ENCODE measurements around the gene BEGAIN.

BEGAIN gene

GRCh38 chr14:100587086-100587762 lies at the start of gene BEGAIN:
Gene BEGAIN (minus strand): TSS chr14:100587417. CDS start chr14:100587290, 127 bp downstream.
- H3K27ac Mint-ChIP-seq (ENCODE audit: low read depth) = no peak within 1 kb of the TSS
- DNase-seq (ENCODE audit: low spot score in 2 of 2) = no peak
- H3K4me1 Mint-ChIP-seq = no peaks in the 10 kb centered on the region
- H3K4me3 Mint-ChIP-seq = peak within 1 kb of the TSS; percentile 45
- no peak for ATAC-seq (replicated peaks; ENCODE audit: extremely low read depth, poor library complexity, severe bottlenecking)
- peaks cover 2% of the 10 kb centered on the region for H3K36me3 Mint-ChIP-seq (ENCODE audit: insufficient read depth)
- peaks cover 43% of the 10 kb centered on the region for H3K27me3 Mint-ChIP-seq
- no peaks in the 10 kb centered on the region for H3K9me3 Mint-ChIP-seq

- H3K4me3 Mint-ChIP-seq = no peak overlapping the region
- DNase-seq (ENCODE audit: low spot score in 2 of 2) (no peak), ATAC-seq (replicated peaks; ENCODE audit: extremely low read depth, poor library complexity, severe bottlenecking) (no peak)
- peaks cover 16% of the 10 kb centered on the region for H3K27me3 Mint-ChIP-seq
- no peak overlapping the region for H3K27ac Mint-ChIP-seq (ENCODE audit: low read depth)
- peaks cover 29% of the 10 kb centered on the region for H3K4me1 Mint-ChIP-seq
- no peaks in the 10 kb centered on the region for H3K9me3 Mint-ChIP-seq
- H3K36me3 Mint-ChIP-seq (ENCODE audit: insufficient read depth) = peaks cover 7% of the 10 kb centered on the region
Observed at GRCh38 chr14:100636559-100636958, 49.3 kb upstream of the BEGAIN start.

DNA sequence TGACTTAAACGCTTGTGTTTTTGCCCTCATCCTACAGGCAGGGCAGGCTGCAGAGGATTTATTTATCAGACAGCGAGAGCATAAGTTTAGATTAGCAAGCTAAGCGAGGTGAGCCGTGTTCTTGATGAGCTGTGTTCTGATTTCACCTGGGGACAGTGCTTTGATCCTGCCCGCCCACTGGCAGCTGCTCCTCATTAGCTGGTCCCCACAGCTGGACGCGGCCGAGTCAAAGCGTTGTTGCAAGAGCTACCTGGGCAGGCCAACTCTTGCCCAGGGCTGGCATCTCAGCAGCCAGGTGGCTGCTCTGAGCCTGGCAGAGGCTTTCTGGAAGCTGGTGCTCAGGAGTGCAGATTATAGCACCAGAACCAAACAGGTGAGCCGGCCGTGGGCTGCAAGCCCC lies 46.8 kb upstream of the BEGAIN start:
- Mint-ChIP-seq H3K36me3 (ENCODE audit: insufficient read depth) (no peaks in the 10 kb centered on the region), H3K4me1 (peaks cover 4% of the 10 kb centered on the region), H3K4me3 (no peak overlapping the region), H3K27ac (ENCODE audit: low read depth) (no peak overlapping the region), H3K9me3 (no peaks in the 10 kb centered on the region), H3K27me3 (peaks cover 24% of the 10 kb centered on the region)
- DNase-seq (ENCODE audit: low spot score in 2 of 2) (no peak), ATAC-seq (replicated peaks; ENCODE audit: extremely low read depth, poor library complexity, severe bottlenecking) (no peak)

DNA sequence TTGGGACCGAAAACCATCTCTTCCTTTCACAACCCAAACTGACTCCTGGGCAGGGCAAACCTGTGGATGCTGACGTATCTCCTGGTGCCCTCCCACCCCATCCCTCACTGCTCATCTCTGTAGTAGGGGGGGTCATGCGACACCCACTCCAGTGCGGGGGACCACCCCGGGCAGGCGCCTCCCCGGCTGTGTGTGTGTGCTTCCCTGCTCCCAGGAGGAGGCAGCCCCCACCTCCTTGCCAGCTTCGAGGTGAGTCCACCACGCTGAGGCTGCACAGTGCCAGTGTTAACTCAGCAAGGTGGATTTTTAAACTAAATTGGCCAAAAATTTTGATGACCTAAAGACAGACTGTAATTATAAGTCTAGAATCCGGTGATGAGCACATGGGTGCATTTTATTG lies 46.2 kb upstream of the BEGAIN start:
- H3K4me1 Mint-ChIP-seq = no peaks in the 10 kb centered on the region
- no peak overlapping the region for H3K27ac Mint-ChIP-seq (ENCODE audit: low read depth)
- no peaks in the 10 kb centered on the region for H3K36me3 Mint-ChIP-seq (ENCODE audit: insufficient read depth)
- H3K9me3 Mint-ChIP-seq = no peaks in the 10 kb centered on the region
- DNase-seq (ENCODE audit: low spot score in 2 of 2) (no peak), ATAC-seq (replicated peaks; ENCODE audit: extremely low read depth, poor library complexity, severe bottlenecking) (no peak)
- H3K4me3 Mint-ChIP-seq = no peak overlapping the region
- peaks cover 29% of the 10 kb centered on the region for H3K27me3 Mint-ChIP-seq

DNA sequence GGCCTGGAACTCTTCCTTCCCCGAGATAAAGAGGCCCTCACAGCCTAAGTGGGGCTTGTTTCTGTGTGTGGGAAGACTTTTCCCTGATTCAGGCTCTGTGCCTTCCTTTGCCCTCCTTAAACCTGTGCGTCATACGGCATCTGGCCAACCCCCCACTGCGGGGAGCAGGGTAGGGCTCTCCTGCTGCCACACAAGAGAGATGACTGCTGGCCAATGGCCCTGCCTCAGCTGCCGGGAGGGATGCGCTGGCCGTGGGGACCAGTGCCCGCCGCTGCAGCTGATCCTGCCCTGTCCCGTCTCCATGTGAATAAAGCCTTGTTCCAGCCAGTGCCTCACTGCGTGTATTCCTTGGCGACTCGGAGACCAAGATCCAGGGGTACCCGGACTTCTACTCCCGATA lies 42.5 kb upstream of the BEGAIN start:
- peaks cover 2% of the 10 kb centered on the region for H3K4me1 Mint-ChIP-seq
- ATAC-seq (replicated peaks; ENCODE audit: extremely low read depth, poor library complexity, severe bottlenecking) (no peak), DNase-seq (ENCODE audit: low spot score in 2 of 2) (no peak)
- H3K27me3 Mint-ChIP-seq = peaks cover 55% of the 10 kb centered on the region
- H3K4me3 Mint-ChIP-seq = no peak overlapping the region
- no peak overlapping the region for H3K27ac Mint-ChIP-seq (ENCODE audit: low read depth)
- H3K9me3 Mint-ChIP-seq = peaks cover 3% of the 10 kb centered on the region
- H3K36me3 Mint-ChIP-seq (ENCODE audit: insufficient read depth) = no peaks in the 10 kb centered on the region

DNA sequence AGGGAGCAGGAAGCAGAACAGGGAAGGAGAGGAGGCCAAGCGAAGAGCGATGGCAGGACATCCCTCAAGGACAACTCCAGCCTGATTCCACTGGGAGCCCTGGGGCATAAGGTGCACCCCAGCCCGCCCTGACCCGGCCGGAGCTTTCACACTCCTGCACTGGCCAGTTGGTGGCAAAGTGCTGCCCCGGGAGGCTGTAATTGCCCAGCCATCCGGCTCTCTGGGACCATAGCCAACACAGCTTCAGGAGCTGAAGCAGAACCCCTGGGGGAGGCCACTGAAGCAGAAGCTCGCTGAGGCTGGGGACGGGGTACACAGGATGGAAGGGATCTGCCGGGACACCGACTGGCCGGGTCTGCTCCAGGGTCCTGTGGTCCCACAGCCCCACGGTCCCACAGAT lies 41.9 kb upstream of the BEGAIN start:
- H3K36me3 Mint-ChIP-seq (ENCODE audit: insufficient read depth) = no peaks in the 10 kb centered on the region
- H3K27me3 Mint-ChIP-seq = peaks cover 56% of the 10 kb centered on the region
- peaks cover 5% of the 10 kb centered on the region for H3K4me1 Mint-ChIP-seq
- DNase-seq (ENCODE audit: low spot score in 2 of 2) (no peak), ATAC-seq (replicated peaks; ENCODE audit: extremely low read depth, poor library complexity, severe bottlenecking) (no peak)
- no peak overlapping the region for H3K27ac Mint-ChIP-seq (ENCODE audit: low read depth)
- H3K4me3 Mint-ChIP-seq = no peak overlapping the region
- peaks cover 6% of the 10 kb centered on the region for H3K9me3 Mint-ChIP-seq

GRCh38 chr14:100628225-100628624 lies 41.0 kb upstream of the BEGAIN start:
- no peak overlapping the region for H3K4me3 Mint-ChIP-seq
- no peak for DNase-seq (ENCODE audit: low spot score in 2 of 2)
- H3K27me3 Mint-ChIP-seq = peaks cover 63% of the 10 kb centered on the region
- H3K27ac Mint-ChIP-seq (ENCODE audit: low read depth) = no peak overlapping the region
- H3K9me3 Mint-ChIP-seq = peaks cover 6% of the 10 kb centered on the region
- no peak for ATAC-seq (replicated peaks; ENCODE audit: extremely low read depth, poor library complexity, severe bottlenecking)
- H3K36me3 Mint-ChIP-seq (ENCODE audit: insufficient read depth) = no peaks in the 10 kb centered on the region
- peaks cover 5% of the 10 kb centered on the region for H3K4me1 Mint-ChIP-seq

GRCh38 chr14:100626614-100627013 lies 39.4 kb upstream of the BEGAIN start:
- ATAC-seq (replicated peaks; ENCODE audit: extremely low read depth, poor library complexity, severe bottlenecking) = no peak
- H3K9me3 Mint-ChIP-seq = peaks cover 6% of the 10 kb centered on the region
- peak overlapping the region; percentile 26 for H3K27ac Mint-ChIP-seq (ENCODE audit: low read depth)
- no peak overlapping the region for H3K4me3 Mint-ChIP-seq
- no peak for DNase-seq (ENCODE audit: low spot score in 2 of 2)
- peaks cover 66% of the 10 kb centered on the region for H3K27me3 Mint-ChIP-seq
- peaks cover 5% of the 10 kb centered on the region for H3K4me1 Mint-ChIP-seq
- H3K36me3 Mint-ChIP-seq (ENCODE audit: insufficient read depth) = no peaks in the 10 kb centered on the region

DNA sequence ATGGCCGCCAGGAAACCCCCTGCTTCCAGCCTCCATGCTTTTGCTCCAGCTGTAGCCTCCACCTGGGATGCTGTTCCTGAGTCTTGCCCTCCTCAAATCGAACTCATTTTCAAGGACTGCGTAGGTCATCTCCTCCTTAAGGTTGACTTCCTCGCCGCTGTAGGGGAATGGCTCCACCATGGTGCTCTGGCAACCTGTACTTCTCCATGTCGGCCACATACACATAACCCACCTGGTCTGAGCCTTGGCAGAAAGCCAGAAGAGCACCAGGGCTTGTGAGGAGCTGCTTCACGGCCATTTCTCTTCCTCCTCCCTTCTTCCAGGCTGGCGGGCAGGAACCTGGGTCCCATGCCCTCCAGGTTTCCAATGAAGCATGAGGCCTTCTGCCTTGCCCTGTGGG lies 36.7 kb upstream of the BEGAIN start:
- Mint-ChIP-seq H3K27ac (ENCODE audit: low read depth) (no peak overlapping the region), H3K36me3 (ENCODE audit: insufficient read depth) (no peaks in the 10 kb centered on the region), H3K4me3 (no peak overlapping the region), H3K4me1 (peaks cover 9% of the 10 kb centered on the region), H3K27me3 (peaks cover 75% of the 10 kb centered on the region), H3K9me3 (peaks cover 6% of the 10 kb centered on the region)
- DNase-seq (ENCODE audit: low spot score in 2 of 2) (no peak), ATAC-seq (replicated peaks; ENCODE audit: extremely low read depth, poor library complexity, severe bottlenecking) (no peak)

GRCh38 chr14:100623557-100623956 lies 36.3 kb upstream of the BEGAIN start:
- no peak overlapping the region for H3K27ac Mint-ChIP-seq (ENCODE audit: low read depth)
- peaks cover 6% of the 10 kb centered on the region for H3K9me3 Mint-ChIP-seq
- peaks cover 71% of the 10 kb centered on the region for H3K27me3 Mint-ChIP-seq

DNA sequence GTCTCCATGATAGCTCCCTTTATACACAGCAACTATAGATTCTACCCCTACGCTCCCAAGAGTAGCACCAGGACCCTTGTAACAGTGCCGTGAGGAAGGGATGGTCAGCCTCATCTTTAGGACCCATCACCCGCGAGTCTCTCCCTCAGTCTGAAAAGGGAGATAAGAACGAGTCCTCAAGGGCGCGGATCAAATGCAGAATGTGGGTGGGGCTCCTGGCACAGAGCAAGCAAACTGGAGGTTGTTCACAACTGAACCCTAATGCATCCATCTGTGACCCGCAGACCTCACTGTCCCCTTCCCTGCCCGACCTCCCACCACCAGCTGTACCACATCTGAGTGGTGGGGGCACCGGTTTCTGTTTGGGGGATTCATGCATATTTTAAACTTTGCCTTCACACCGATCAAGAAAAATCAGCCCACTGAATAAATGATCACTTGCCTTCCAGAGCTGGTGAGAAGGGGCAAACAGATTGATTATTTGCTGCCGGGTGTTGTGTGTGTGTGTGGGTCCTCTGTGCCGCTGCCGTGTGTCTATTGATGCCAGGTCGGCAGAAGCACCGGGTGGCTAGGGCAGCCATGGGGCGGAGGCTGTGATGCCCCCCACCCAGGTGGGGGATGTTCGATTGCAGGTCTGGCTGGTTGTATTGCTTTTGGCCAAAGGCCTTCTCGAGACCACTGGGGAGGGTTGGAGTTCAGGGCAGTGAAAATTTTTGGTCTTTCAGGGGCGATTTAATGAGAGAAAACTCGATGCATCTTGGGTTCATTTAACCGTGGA lies 35.7 kb upstream of the BEGAIN start:
- Mint-ChIP-seq H3K9me3 (peaks cover 6% of the 10 kb centered on the region), H3K27me3 (peaks cover 65% of the 10 kb centered on the region), H3K4me3 (no peak overlapping the region), H3K36me3 (ENCODE audit: insufficient read depth) (no peaks in the 10 kb centered on the region), H3K27ac (ENCODE audit: low read depth) (no peak overlapping the region), H3K4me1 (peaks cover 11% of the 10 kb centered on the region)
- ATAC-seq (replicated peaks; ENCODE audit: extremely low read depth, poor library complexity, severe bottlenecking) (no peak), DNase-seq (ENCODE audit: low spot score in 2 of 2) (no peak)

More at GRCh38 chr14:100623557-100623956, 36.3 kb upstream of the BEGAIN start:
- DNase-seq (ENCODE audit: low spot score in 2 of 2) = no peak
- H3K36me3 Mint-ChIP-seq (ENCODE audit: insufficient read depth) = no peaks in the 10 kb centered on the region
- H3K4me3 Mint-ChIP-seq = no peak overlapping the region
- peaks cover 11% of the 10 kb centered on the region for H3K4me1 Mint-ChIP-seq
- no peak for ATAC-seq (replicated peaks; ENCODE audit: extremely low read depth, poor library complexity, severe bottlenecking)

DNA sequence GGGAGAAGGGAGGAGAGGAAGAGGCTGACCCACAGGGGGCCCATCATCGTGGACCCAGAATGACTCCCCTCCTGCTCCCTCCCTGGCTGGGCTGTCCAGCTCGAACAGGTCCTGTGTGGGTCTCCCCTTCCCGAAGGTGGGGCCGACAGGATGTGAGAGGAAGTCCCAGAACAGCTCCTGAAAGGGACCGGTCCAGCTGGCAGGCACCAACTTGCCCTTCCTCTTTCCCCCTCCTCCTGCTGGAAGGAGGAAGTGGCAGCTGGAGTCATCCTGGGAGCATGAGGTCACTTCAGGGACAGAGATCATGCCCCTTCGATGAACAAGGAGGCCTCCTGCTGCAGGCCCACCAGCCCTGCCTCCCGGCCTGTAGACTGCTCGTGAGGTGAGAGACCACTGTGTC lies 35.0 kb upstream of the BEGAIN start:
- Mint-ChIP-seq H3K4me1 (peaks cover 15% of the 10 kb centered on the region), H3K27ac (ENCODE audit: low read depth) (no peak overlapping the region), H3K9me3 (peaks cover 6% of the 10 kb centered on the region), H3K4me3 (no peak overlapping the region), H3K36me3 (ENCODE audit: insufficient read depth) (peaks cover 3% of the 10 kb centered on the region), H3K27me3 (peaks cover 58% of the 10 kb centered on the region)
- DNase-seq (ENCODE audit: low spot score in 2 of 2) (no peak), ATAC-seq (replicated peaks; ENCODE audit: extremely low read depth, poor library complexity, severe bottlenecking) (no peak)

DNA sequence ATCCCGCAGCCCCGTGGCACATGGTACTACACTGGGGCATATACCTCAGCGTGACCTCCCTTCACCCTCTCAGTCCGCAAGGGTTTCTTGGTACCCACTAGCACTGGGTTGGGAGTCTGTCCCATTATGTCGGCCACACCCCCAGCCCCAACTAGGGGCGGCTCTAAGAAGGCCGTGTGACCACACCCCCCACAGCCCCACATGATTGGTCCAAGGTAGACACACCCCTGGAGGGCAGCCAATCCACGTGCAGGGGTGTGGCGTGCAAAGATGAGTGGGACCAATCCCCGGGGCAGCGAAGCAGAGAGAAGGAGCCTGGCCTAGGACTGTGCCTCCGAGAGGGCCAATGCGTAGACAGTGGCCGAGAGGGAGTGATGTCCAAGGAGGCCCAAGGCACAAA lies 34.6 kb upstream of the BEGAIN start:
- H3K27ac Mint-ChIP-seq (ENCODE audit: low read depth) = no peak overlapping the region
- peaks cover 54% of the 10 kb centered on the region for H3K27me3 Mint-ChIP-seq
- DNase-seq (ENCODE audit: low spot score in 2 of 2) (no peak), ATAC-seq (replicated peaks; ENCODE audit: extremely low read depth, poor library complexity, severe bottlenecking) (no peak)
- peaks cover 6% of the 10 kb centered on the region for H3K9me3 Mint-ChIP-seq
- peaks cover 6% of the 10 kb centered on the region for H3K36me3 Mint-ChIP-seq (ENCODE audit: insufficient read depth)
- H3K4me1 Mint-ChIP-seq = peaks cover 19% of the 10 kb centered on the region
- no peak overlapping the region for H3K4me3 Mint-ChIP-seq
